Measurements from ENCODE around the gene UGT2B10. TPM values are rescaled to one million over a fixed set of nuclear protein-coding genes. Genes with fewer than 3 reads are reported as not detected.

The UGT2B10 gene
- total RNA-seq, 2 experiments from 2014 or later = not detected

- Mint-ChIP-seq H3K27ac (no peak overlapping the region), H3K27me3 (no peaks in the 10 kb centered on the region), H3K4me1 (ENCODE audit: low read depth) (no peaks in the 10 kb centered on the region), H3K4me3 (no peak overlapping the region), H3K9me3 (no peaks in the 10 kb centered on the region), H3K36me3 (ENCODE audit: low read depth) (no peaks in the 10 kb centered on the region)
- Histone ChIP-seq H3K4me3 (ENCODE audit: low read length) (no peak overlapping the region), H3K9me3 (ENCODE audit: control insufficient read depth in 1 of 2, insufficient read depth in 1 of 2, low read length in 2 of 2) (no peaks in the 10 kb centered on the region), H3K27me3 (ENCODE audit: control insufficient read depth in 1 of 2, insufficient read depth in 2 of 2, low read length in 2 of 2) (no peaks in the 10 kb centered on the region), H3K27ac (ENCODE audit: low read depth in 1 of 2, low read length in 2 of 2) (no peak overlapping the region), H3K4me1 (ENCODE audit: insufficient read depth, low read length) (no peaks in the 10 kb centered on the region), H3K36me3 (ENCODE audit: insufficient read depth, low read length) (no peaks in the 10 kb centered on the region)
- ATAC-seq (ENCODE audit: poor library complexity) = no peak
- ChIA-PET POLR2A (no interaction called here), CTCF (no interaction called here)
- DNase-seq = no peak
- intact Hi-C loops (cut with DNase I, micrococcal nuclease) = no loop called here
- no peak for TF ChIP-seq CTCF (IDR thresholded peaks at IDR 0.05)
Measured at GRCh38 chr4:68869274-68869773, 53.5 kb downstream of the UGT2B10 start.

- no peaks in the 10 kb centered on the region for H3K36me3 Mint-ChIP-seq (ENCODE audit: low read depth)
- ATAC-seq (ENCODE audit: poor library complexity) (no peak), DNase-seq (no peak)
- Histone ChIP-seq H3K9me3 (ENCODE audit: control insufficient read depth in 1 of 2, insufficient read depth in 1 of 2, low read length in 2 of 2) (no peaks in the 10 kb centered on the region), H3K4me1 (ENCODE audit: insufficient read depth, low read length) (no peaks in the 10 kb centered on the region), H3K36me3 (ENCODE audit: insufficient read depth, low read length) (no peaks in the 10 kb centered on the region), H3K27ac (ENCODE audit: low read depth in 1 of 2, low read length in 2 of 2) (no peak overlapping the region), H3K4me3 (ENCODE audit: low read length) (no peak overlapping the region), H3K27me3 (ENCODE audit: control insufficient read depth in 1 of 2, insufficient read depth in 2 of 2, low read length in 2 of 2) (no peaks in the 10 kb centered on the region)
- intact Hi-C loops (cut with DNase I, micrococcal nuclease) = no loop called here
- H3K4me3 Mint-ChIP-seq = no peak overlapping the region
- no peaks in the 10 kb centered on the region for H3K4me1 Mint-ChIP-seq (ENCODE audit: low read depth)
- no peaks in the 10 kb centered on the region for H3K27me3 Mint-ChIP-seq
- no peak overlapping the region for H3K27ac Mint-ChIP-seq
- no peaks in the 10 kb centered on the region for H3K9me3 Mint-ChIP-seq
- ChIA-PET CTCF (interaction anchor here (1.2 kb wide), 1 partner anchor 13 kb away, joined by 4 read pairs; no protein-coding TSS in a partner anchor), POLR2A (no interaction called here)
- no peak for TF ChIP-seq CTCF (IDR thresholded peaks at IDR 0.05)
Measured at GRCh38 chr4:68871809-68872642, 56.2 kb downstream of the UGT2B10 start.

GRCh38 chr4:68872643-68873502, 57.1 kb downstream of the UGT2B10 start:
- Mint-ChIP-seq H3K27ac (no peak overlapping the region), H3K4me1 (ENCODE audit: low read depth) (no peaks in the 10 kb centered on the region), H3K36me3 (ENCODE audit: low read depth) (no peaks in the 10 kb centered on the region), H3K27me3 (no peaks in the 10 kb centered on the region), H3K4me3 (no peak overlapping the region), H3K9me3 (no peaks in the 10 kb centered on the region)
- no peak for TF ChIP-seq CTCF (IDR thresholded peaks at IDR 0.05)
- ChIA-PET CTCF (interaction anchor here (1.2 kb wide), 1 partner anchor 14 kb away, joined by 4 read pairs; no protein-coding TSS in a partner anchor), POLR2A (no interaction called here)
- H3K9me3 ChIP-seq (ENCODE audit: control insufficient read depth in 1 of 2, insufficient read depth in 1 of 2, low read length in 2 of 2) = no peaks in the 10 kb centered on the region
- H3K4me3 ChIP-seq (ENCODE audit: low read length) = no peak overlapping the region
- ATAC-seq (ENCODE audit: poor library complexity) = no peak
- H3K36me3 ChIP-seq (ENCODE audit: insufficient read depth, low read length) = no peaks in the 10 kb centered on the region
- no peak for DNase-seq
- H3K27ac ChIP-seq (ENCODE audit: low read depth in 1 of 2, low read length in 2 of 2) = no peak overlapping the region
- H3K27me3 ChIP-seq (ENCODE audit: control insufficient read depth in 1 of 2, insufficient read depth in 2 of 2, low read length in 2 of 2) = no peaks in the 10 kb centered on the region
- intact Hi-C loops (cut with DNase I, micrococcal nuclease) = no loop called here
- no peaks in the 10 kb centered on the region for H3K4me1 ChIP-seq (ENCODE audit: insufficient read depth, low read length)

Measured in CD4-positive, alpha-beta T cell (primary cell).